HG03565 (cell line): ENCODE data around the gene NUDT3.
A peak's percentile ranks its signal among the peaks of the same experiment; 100 is the strongest.
"Not testable (repeated sequence)": the region's sequence is repeated elsewhere in the genome, so short reads cannot be mapped to it uniquely, and the experiment has no call there.

Source experiments
- ATAC-seq: cut with Tn5 transposase; IDR thresholded peaks from one replicate; pipeline ENCODE4 v1.9.1; 2021; ENCODE audit warnings: mild to moderate bottlenecking, moderate library complexity; ENCODE audit not compliant: unreplicated experiment

NUDT3 gene

GRCh38 chr6:34392497-34393190 lies at the start of gene NUDT3:
Gene NUDT3, minus strand, starts transcription at chr6:34392669. Its CDS starts 307 bp downstream, at chr6:34392362.
- peak; percentile 82 for ATAC-seq

- ATAC-seq: no peak
Observed at GRCh38 chr6:34441526-34441925, 49.1 kb upstream of the NUDT3 start.

- no peak for ATAC-seq
Observed at GRCh38 chr6:34439442-34439841, 47.0 kb upstream of the NUDT3 start.

- ATAC-seq: no peak
Observed at GRCh38 chr6:34438705-34439104, 46.2 kb upstream of the NUDT3 start.

GRCh38 chr6:34437644-34437970 lies 45.1 kb upstream of the NUDT3 start:
- ATAC-seq: no peak

- no peak for ATAC-seq
Observed at GRCh38 chr6:34436803-34437643, 44.6 kb upstream of the NUDT3 start.

GRCh38 chr6:34435916-34436315 lies 43.4 kb upstream of the NUDT3 start:
- no peak for ATAC-seq

- peak; percentile 81 for ATAC-seq
Observed at GRCh38 chr6:34425498-34426410, 33.3 kb upstream of the NUDT3 start, which contains the start of gene RPS10. Gene RPS10, minus strand, starts transcription at chr6:34426069. Its CDS starts 848 bp downstream, at chr6:34425221.

GRCh38 chr6:34425132-34425497 lies 32.6 kb upstream of the NUDT3 start:
- no peak for ATAC-seq

GRCh38 chr6:34424200-34425131 lies 32.0 kb upstream of the NUDT3 start:
- no peak for ATAC-seq

- ATAC-seq: no peak
Observed at GRCh38 chr6:34423254-34423653, 30.8 kb upstream of the NUDT3 start.

- ATAC-seq: no peak
Observed at GRCh38 chr6:34418367-34418766, 25.9 kb upstream of the NUDT3 start.

- no peak for ATAC-seq
Observed at GRCh38 chr6:34416877-34417371, 24.5 kb upstream of the NUDT3 start.

- ATAC-seq: no peak
Observed at GRCh38 chr6:34414999-34415858, 22.8 kb upstream of the NUDT3 start.

GRCh38 chr6:34412643-34413214 lies 20.3 kb upstream of the NUDT3 start:
- no peak for ATAC-seq

GRCh38 chr6:34412016-34412415 lies 19.5 kb upstream of the NUDT3 start:
- no peak for ATAC-seq

GRCh38 chr6:34407915-34408314 lies 15.4 kb upstream of the NUDT3 start:
- ATAC-seq: not testable (repeated sequence)

- no peak for ATAC-seq
Observed at GRCh38 chr6:34396518-34396917, 4.0 kb upstream of the NUDT3 start.

- no peak for ATAC-seq
Observed at GRCh38 chr6:34393966-34394305, 1.5 kb upstream of the NUDT3 start.
